GM23338 (cell line): ENCODE results near the gene TBC1D3.
"Not testable (repeated sequence)": the region's sequence is repeated elsewhere in the genome, so short reads cannot be mapped to it uniquely, and the experiment has no call there.

Source experiments
- CREB1 ChIP-seq: fragments of 250-450 bp; sonication (Bioruptor Pico); IDR thresholded peaks from 2 replicates; pipeline ENCODE4 v1.5.0; 2020; ENCODE audit warnings: low read depth, mild to moderate bottlenecking, moderate library complexity
- CTCF ChIP-seq, 2 experiments: fragments of 200-600 bp in 1 of 2; sonication (generic) in 1 of 2; conservative IDR thresholded peaks; 2 replicates each; pipeline versions ENCODE4 v1.5.1 to v1.6.1; 2016 to 2017; ENCODE audit warnings: antibody characterized with exemption in 2 of 2, low read depth in 2 of 2, mild to moderate bottlenecking in 2 of 2, moderate library complexity in 1 of 2
- EZH2 ChIP-seq: fragments of 200-600 bp; sonication (generic); IDR thresholded peaks from one replicate; pipeline ENCODE4 v1.8.0; 2017; ENCODE audit warnings: antibody characterized with exemption, mild to moderate bottlenecking, low read depth; ENCODE audit not compliant: unreplicated experiment
- REST ChIP-seq: IDR thresholded peaks from one replicate; pipeline ENCODE4 v1.6.1; 2018; ENCODE audit warnings: antibody characterized with exemption; ENCODE audit not compliant: unreplicated experiment

GRCh38 chr17:38134860-38135259, 57.5 kb downstream of the TBC1D3 start:
- TF ChIP-seq CREB1 (CRISPR knock-in tag); EZH2; CTCF (conservative IDR thresholded peaks at IDR 0.05; ENCODE audit: low read depth in 2 of 2); REST: not testable (repeated sequence)
